OCI-LY7 (cell line): ENCODE data around the gene MC2R.

Experiments
- EZH2phosphoT487 ChIP-seq: fragments of 200-600 bp; sonication (generic); IDR thresholded peaks from 2 replicates; pipeline ENCODE4 v1.6.1; 2018; ENCODE audit warnings: low read depth, borderline replicate concordance, mild to moderate bottlenecking, mixed run types, antibody characterized with exemption, low read length, moderate library complexity, mixed read lengths
- TF ChIP-seq, protein P1 (sequence below): fragments of 200-600 bp; sonication (generic); conservative IDR thresholded peaks from 2 replicates; pipeline ENCODE4 v1.5.1; 2014; ENCODE audit warnings: mild to moderate bottlenecking, antibody characterized with exemption, low read length, moderate library complexity, mixed read lengths

DNA sequence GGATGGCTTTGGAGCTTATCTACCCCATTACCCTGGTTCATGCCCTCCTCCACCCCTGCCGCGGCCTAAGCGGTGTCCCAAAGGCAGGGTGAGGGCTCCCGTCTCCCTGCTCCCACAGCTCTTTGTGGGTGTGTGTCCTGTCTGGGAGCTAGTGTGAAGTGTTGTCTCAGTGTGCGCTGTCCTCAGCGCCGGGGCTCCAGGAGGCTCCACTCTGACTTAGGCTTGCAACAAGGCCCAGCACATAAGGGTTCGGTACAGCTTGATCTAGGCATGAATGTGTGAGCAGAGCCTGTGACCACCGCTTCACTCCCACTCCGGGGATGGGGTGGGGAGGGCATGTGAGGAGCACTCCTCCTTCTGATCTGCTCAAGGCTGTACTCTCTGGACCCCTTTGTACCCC lies 1.2 kb downstream of the MC2R start:
- TF ChIP-seq, protein P1, sequence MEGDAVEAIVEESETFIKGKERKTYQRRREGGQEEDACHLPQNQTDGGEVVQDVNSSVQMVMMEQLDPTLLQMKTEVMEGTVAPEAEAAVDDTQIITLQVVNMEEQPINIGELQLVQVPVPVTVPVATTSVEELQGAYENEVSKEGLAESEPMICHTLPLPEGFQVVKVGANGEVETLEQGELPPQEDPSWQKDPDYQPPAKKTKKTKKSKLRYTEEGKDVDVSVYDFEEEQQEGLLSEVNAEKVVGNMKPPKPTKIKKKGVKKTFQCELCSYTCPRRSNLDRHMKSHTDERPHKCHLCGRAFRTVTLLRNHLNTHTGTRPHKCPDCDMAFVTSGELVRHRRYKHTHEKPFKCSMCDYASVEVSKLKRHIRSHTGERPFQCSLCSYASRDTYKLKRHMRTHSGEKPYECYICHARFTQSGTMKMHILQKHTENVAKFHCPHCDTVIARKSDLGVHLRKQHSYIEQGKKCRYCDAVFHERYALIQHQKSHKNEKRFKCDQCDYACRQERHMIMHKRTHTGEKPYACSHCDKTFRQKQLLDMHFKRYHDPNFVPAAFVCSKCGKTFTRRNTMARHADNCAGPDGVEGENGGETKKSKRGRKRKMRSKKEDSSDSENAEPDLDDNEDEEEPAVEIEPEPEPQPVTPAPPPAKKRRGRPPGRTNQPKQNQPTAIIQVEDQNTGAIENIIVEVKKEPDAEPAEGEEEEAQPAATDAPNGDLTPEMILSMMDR, result no peak
- no peak for TF ChIP-seq EZH2phosphoT487
